ENCODE data around the gene ASTL. TPM values are rescaled to one million over a fixed set of nuclear protein-coding genes. Genes with fewer than 3 reads are reported as not detected.

The ASTL gene
- 2.0 and 2.9 TPM in 2 replicates for total RNA-seq

GRCh38 chr2:96138179-96139145, at the start of gene ASTL:
TSS of gene ASTL (minus strand) at chr2:96138502. CDS start at chr2:96138436, 66 bp downstream.
- Mint-ChIP-seq H3K27ac (no peak within 1 kb of the TSS), H3K9me3 (no peaks in the 10 kb centered on the region), H3K36me3 (ENCODE audit: low read depth) (peaks cover 17% of the 10 kb centered on the region), H3K27me3 (ENCODE audit: insufficient read depth) (peaks cover 2% of the 10 kb centered on the region), H3K4me1 (ENCODE audit: low read depth) (peaks cover 17% of the 10 kb centered on the region), H3K4me3 (no peak within 1 kb of the TSS)
- intact Hi-C loops (cut with micrococcal nuclease) = loop anchor here (1.0 kb wide), 1 partner anchor 36 kb away; no protein-coding TSS in a partner anchor
- peak; percentile 53 for DNase-seq (ENCODE audit: low spot score)

DNA sequence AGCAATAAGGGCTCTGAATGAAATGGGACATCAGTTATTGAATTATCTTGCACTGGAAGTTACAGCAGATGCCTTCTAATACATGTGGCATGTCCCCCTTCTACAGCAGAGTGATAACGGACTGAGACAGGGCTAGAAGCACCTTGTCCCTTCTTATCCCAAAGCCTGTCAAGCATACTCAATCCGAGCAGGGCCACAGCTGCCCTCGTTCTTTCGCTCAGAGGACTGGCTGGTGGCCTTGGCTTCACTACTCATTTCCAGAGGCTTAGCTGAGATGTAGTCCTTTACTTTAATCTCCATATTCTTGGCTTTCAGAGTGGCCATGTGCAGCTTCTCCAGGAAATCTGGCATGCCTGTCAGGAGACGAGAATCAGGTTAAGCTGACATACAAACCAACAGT, 48.3 kb upstream of the ASTL start:
- H3K27ac Mint-ChIP-seq = no peak overlapping the region
- DNase-seq (ENCODE audit: low spot score) = no peak
- intact Hi-C loops (cut with micrococcal nuclease) = no loop called here
- no peaks in the 10 kb centered on the region for H3K9me3 Mint-ChIP-seq
- peaks cover 34% of the 10 kb centered on the region for H3K36me3 Mint-ChIP-seq (ENCODE audit: low read depth)
- no peaks in the 10 kb centered on the region for H3K4me1 Mint-ChIP-seq (ENCODE audit: low read depth)
- peaks cover 1% of the 10 kb centered on the region for H3K27me3 Mint-ChIP-seq (ENCODE audit: insufficient read depth)
- H3K4me3 Mint-ChIP-seq = no peak overlapping the region

- Mint-ChIP-seq H3K4me3 (no peak overlapping the region), H3K4me1 (ENCODE audit: low read depth) (peaks cover 6% of the 10 kb centered on the region), H3K9me3 (no peaks in the 10 kb centered on the region), H3K36me3 (ENCODE audit: low read depth) (peaks cover 30% of the 10 kb centered on the region), H3K27ac (no peak overlapping the region), H3K27me3 (ENCODE audit: insufficient read depth) (peaks cover 1% of the 10 kb centered on the region)
- no peak for DNase-seq (ENCODE audit: low spot score)
- intact Hi-C loops (cut with micrococcal nuclease) = no loop called here
Observed at GRCh38 chr2:96185516-96185915, 47.2 kb upstream of the ASTL start.

GRCh38 chr2:96184989-96185388, 46.7 kb upstream of the ASTL start:
- no peak for DNase-seq (ENCODE audit: low spot score)
- Mint-ChIP-seq H3K36me3 (ENCODE audit: low read depth) (peaks cover 30% of the 10 kb centered on the region), H3K27me3 (ENCODE audit: insufficient read depth) (peaks cover 1% of the 10 kb centered on the region), H3K4me3 (no peak overlapping the region), H3K9me3 (no peaks in the 10 kb centered on the region), H3K4me1 (ENCODE audit: low read depth) (peaks cover 6% of the 10 kb centered on the region), H3K27ac (no peak overlapping the region)
- intact Hi-C loops (cut with micrococcal nuclease) = no loop called here

DNA sequence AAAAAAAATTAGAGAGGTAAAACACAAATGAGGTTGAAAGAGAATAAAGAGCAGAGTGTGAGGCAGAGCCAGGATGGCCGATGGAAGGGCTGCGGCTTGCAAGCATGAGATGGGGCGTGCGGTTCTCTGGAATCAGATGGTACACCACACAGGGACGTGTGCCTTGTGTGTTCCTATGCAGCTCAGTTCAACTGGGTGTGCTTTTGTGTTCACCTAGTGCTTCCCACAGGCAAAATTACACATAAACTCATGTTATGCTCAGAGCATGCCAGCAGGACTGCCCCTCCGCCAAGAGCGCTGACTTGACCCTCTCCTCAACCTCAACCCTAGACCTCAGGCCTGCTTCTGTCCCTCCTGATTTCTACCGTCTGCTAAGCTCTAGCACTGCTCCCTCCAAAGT, 45.9 kb upstream of the ASTL start:
- Mint-ChIP-seq H3K9me3 (no peaks in the 10 kb centered on the region), H3K27me3 (ENCODE audit: insufficient read depth) (peaks cover 1% of the 10 kb centered on the region), H3K36me3 (ENCODE audit: low read depth) (peaks cover 29% of the 10 kb centered on the region), H3K27ac (no peak overlapping the region), H3K4me3 (no peak overlapping the region), H3K4me1 (ENCODE audit: low read depth) (peaks cover 6% of the 10 kb centered on the region)
- no peak for DNase-seq (ENCODE audit: low spot score)
- intact Hi-C loops (cut with micrococcal nuclease) = no loop called here

DNA sequence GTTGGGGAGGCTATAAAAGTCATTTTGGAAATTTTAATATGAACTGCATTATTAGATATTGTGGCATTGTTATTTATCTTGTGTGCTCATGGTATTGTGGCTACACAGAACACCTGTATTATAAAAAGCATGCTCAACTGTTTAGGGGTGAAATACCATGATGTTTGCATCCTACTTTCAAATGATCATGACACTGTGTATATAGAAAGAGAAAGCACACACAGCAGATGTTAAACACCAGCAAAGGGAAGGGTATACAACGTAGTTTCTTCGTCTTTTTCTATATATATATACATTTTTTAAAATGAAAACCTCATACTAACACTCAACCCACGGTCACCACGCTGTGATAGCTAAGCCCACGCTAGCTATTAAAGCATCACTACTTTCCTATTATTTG, 43.2 kb upstream of the ASTL start:
- no peak overlapping the region for H3K4me3 Mint-ChIP-seq
- peaks cover 19% of the 10 kb centered on the region for H3K36me3 Mint-ChIP-seq (ENCODE audit: low read depth)
- H3K27me3 Mint-ChIP-seq (ENCODE audit: insufficient read depth) = peaks cover 1% of the 10 kb centered on the region
- DNase-seq (ENCODE audit: low spot score) = no peak
- H3K9me3 Mint-ChIP-seq = no peaks in the 10 kb centered on the region
- H3K4me1 Mint-ChIP-seq (ENCODE audit: low read depth) = peaks cover 6% of the 10 kb centered on the region
- no peak overlapping the region for H3K27ac Mint-ChIP-seq
- intact Hi-C loops (cut with micrococcal nuclease) = no loop called here

DNA sequence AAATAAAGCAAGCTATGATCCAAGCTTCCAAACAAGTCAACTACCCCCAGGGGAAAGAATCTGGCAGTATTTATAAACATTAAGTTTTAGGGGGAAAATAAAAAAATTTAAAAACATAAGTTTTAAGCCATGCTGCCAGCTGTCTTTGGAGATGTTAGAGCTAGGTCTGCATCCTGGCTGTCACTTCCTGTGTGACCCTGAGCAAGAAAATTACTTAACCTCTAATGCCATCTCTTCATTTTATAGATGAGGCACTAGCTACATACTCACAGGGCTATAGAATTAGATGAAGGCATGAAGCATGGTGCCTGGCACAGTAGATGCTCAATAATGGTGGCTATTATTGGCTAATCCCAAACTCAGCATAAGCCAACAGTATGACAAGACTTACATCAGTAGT, 42.2 kb upstream of the ASTL start:
- intact Hi-C loops (cut with micrococcal nuclease) = no loop called here
- Mint-ChIP-seq H3K36me3 (ENCODE audit: low read depth) (peaks cover 15% of the 10 kb centered on the region), H3K27me3 (ENCODE audit: insufficient read depth) (peaks cover 1% of the 10 kb centered on the region), H3K4me1 (ENCODE audit: low read depth) (peaks cover 6% of the 10 kb centered on the region), H3K9me3 (no peaks in the 10 kb centered on the region), H3K4me3 (no peak overlapping the region), H3K27ac (no peak overlapping the region)
- DNase-seq (ENCODE audit: low spot score) = no peak

- intact Hi-C loops (cut with micrococcal nuclease) = no loop called here
- peaks cover 10% of the 10 kb centered on the region for H3K36me3 Mint-ChIP-seq (ENCODE audit: low read depth)
- peaks cover 1% of the 10 kb centered on the region for H3K27me3 Mint-ChIP-seq (ENCODE audit: insufficient read depth)
- H3K27ac Mint-ChIP-seq = no peak overlapping the region
- H3K9me3 Mint-ChIP-seq = no peaks in the 10 kb centered on the region
- DNase-seq (ENCODE audit: low spot score) = no peak
- peaks cover 6% of the 10 kb centered on the region for H3K4me1 Mint-ChIP-seq (ENCODE audit: low read depth)
- H3K4me3 Mint-ChIP-seq = no peak overlapping the region
Observed at GRCh38 chr2:96180002-96180401, 41.7 kb upstream of the ASTL start.

DNA sequence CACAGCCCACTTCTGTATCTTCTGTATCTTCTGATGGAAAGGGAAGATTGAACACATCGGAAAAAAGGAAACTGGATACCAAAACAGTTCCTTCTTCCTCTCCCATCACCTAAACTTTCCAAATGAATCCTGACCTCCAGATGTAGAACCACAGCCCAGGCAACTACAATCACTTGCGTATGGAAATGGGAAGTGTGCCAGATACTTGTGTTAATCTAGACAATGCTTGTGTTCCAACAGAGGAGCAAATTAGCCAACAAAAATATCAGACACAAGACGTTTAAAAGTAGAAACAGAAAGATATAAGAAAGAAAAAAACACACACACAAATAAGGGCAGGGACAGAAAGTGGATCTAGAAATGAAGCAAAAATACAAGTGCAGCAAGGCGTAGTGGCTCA, 38.4 kb upstream of the ASTL start:
- H3K9me3 Mint-ChIP-seq = no peaks in the 10 kb centered on the region
- no peak overlapping the region for H3K27ac Mint-ChIP-seq
- H3K4me3 Mint-ChIP-seq = no peak overlapping the region
- DNase-seq (ENCODE audit: low spot score) = no peak
- intact Hi-C loops (cut with micrococcal nuclease) = no loop called here
- H3K27me3 Mint-ChIP-seq (ENCODE audit: insufficient read depth) = no peaks in the 10 kb centered on the region
- H3K4me1 Mint-ChIP-seq (ENCODE audit: low read depth) = peaks cover 22% of the 10 kb centered on the region
- no peaks in the 10 kb centered on the region for H3K36me3 Mint-ChIP-seq (ENCODE audit: low read depth)

DNA sequence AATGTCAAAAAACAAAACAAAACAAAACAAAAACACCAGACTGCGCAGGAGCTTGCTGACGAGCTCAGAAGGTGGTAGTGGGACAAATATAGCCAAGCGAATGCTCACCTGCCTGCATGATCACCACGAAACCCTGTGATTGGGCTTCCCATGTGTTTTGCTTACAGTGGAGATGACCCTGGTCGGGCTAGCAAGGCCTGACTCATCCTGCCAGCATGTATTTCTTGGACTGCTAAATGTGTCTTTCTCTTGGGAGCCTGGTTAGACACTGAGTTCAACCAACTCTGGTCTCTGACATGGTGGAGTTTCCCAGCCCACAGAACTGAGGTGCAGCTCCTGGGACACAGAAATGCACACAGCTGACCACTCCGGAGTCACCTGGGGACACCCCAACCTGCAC, 37.6 kb upstream of the ASTL start:
- no peaks in the 10 kb centered on the region for H3K27me3 Mint-ChIP-seq (ENCODE audit: insufficient read depth)
- peaks cover 20% of the 10 kb centered on the region for H3K4me1 Mint-ChIP-seq (ENCODE audit: low read depth)
- intact Hi-C loops (cut with micrococcal nuclease) = no loop called here
- no peak overlapping the region for H3K27ac Mint-ChIP-seq
- H3K9me3 Mint-ChIP-seq = no peaks in the 10 kb centered on the region
- no peaks in the 10 kb centered on the region for H3K36me3 Mint-ChIP-seq (ENCODE audit: low read depth)
- DNase-seq (ENCODE audit: low spot score) = no peak
- no peak overlapping the region for H3K4me3 Mint-ChIP-seq

GRCh38 chr2:96174251-96175144, 36.2 kb upstream of the ASTL start:
- peaks cover 15% of the 10 kb centered on the region for H3K4me1 Mint-ChIP-seq (ENCODE audit: low read depth)
- H3K4me3 Mint-ChIP-seq = peak overlapping the region; percentile 59
- no peaks in the 10 kb centered on the region for H3K9me3 Mint-ChIP-seq
- no peaks in the 10 kb centered on the region for H3K27me3 Mint-ChIP-seq (ENCODE audit: insufficient read depth)
- peak overlapping the region; percentile 69 for H3K27ac Mint-ChIP-seq
- no peaks in the 10 kb centered on the region for H3K36me3 Mint-ChIP-seq (ENCODE audit: low read depth)
- intact Hi-C loops (cut with micrococcal nuclease) = loop anchor here (1.0 kb wide), 5 partner anchors 17 to 182 kb away; partner anchors contain the start of gene ASTL
- peak; percentile 73 for DNase-seq (ENCODE audit: low spot score)

GRCh38 chr2:96171831-96172230, 33.5 kb upstream of the ASTL start:
- no peak for DNase-seq (ENCODE audit: low spot score)
- Mint-ChIP-seq H3K4me1 (ENCODE audit: low read depth) (peaks cover 24% of the 10 kb centered on the region), H3K36me3 (ENCODE audit: low read depth) (no peaks in the 10 kb centered on the region), H3K27ac (no peak overlapping the region), H3K9me3 (peaks cover 4% of the 10 kb centered on the region), H3K27me3 (ENCODE audit: insufficient read depth) (no peaks in the 10 kb centered on the region), H3K4me3 (no peak overlapping the region)
- intact Hi-C loops (cut with micrococcal nuclease) = no loop called here

- Mint-ChIP-seq H3K4me3 (no peak overlapping the region), H3K27me3 (ENCODE audit: insufficient read depth) (no peaks in the 10 kb centered on the region), H3K27ac (no peak overlapping the region), H3K36me3 (ENCODE audit: low read depth) (no peaks in the 10 kb centered on the region), H3K4me1 (ENCODE audit: low read depth) (peaks cover 28% of the 10 kb centered on the region), H3K9me3 (peaks cover 4% of the 10 kb centered on the region)
- no peak for DNase-seq (ENCODE audit: low spot score)
- intact Hi-C loops (cut with micrococcal nuclease) = no loop called here
Observed at GRCh38 chr2:96170626-96171025, 32.3 kb upstream of the ASTL start.
